Activated CD8-positive, alpha-beta memory T cell treated with anti-CD3 and anti-CD28 coated beads for 24 hours (primary cell): Measurements from ENCODE around the gene OR10V1.

Source experiments
- DNase-seq: peaks from one replicate; pipeline ENCODE4 v3.0.0-alpha.2; 2020

Gene OR10V1

GRCh38 chr11:59667812-59668187 is 45.8 kb downstream of the OR10V1 start:
- no peak for DNase-seq

- no peak for DNase-seq
Observed at GRCh38 chr11:59666969-59667368, 46.7 kb downstream of the OR10V1 start.
